T-helper 1 cell treated with Interleukin-12 subunit alpha and Interleukin-12 subunit beta and Interleukin-4 antibody, amounts not matched to agents 30 ng/mL and 1 ng/mL, for 36 hours (primary cell): ENCODE results near the gene GLI1. TPM values are rescaled to one million over a fixed set of nuclear protein-coding genes. Genes with fewer than 3 reads are reported as not detected.

Experiments used
- intact Hi-C: fragments of 100-400 bp; cut with micrococcal nuclease; formaldehyde crosslinking; loops from one replicate; pipeline ENCODE4 v1.15.1; 2024
- total RNA-seq: library from RNA; stranded (reverse); gene quantifications from 2 replicates; pipeline ENCODE4 v1.2.3, GENCODE V29; 2022

Gene GLI1
- total RNA-seq, 1 donor from 2014 or later: 0.51 TPM

GRCh38 chr12:57473886-57474285 is 14.3 kb downstream of the GLI1 start:
- intact Hi-C loops: no loop called here

- intact Hi-C loops: no loop called here
These were observed 14.8 kb downstream of the GLI1 start for GRCh38 chr12:57474430-57474829.

GRCh38 chr12:57474862-57475261 is 15.3 kb downstream of the GLI1 start:
- intact Hi-C loops: loop anchor here (5.0 kb wide), 2 partner anchors 147 to 788 kb away; partner anchors contain the start of gene PTGES3

- intact Hi-C loops: loop anchor here (1.0 to 5.0 kb wide), 5 partner anchors 16 to 788 kb away; partner anchors contain the start of genes DCTN2, GLI1, MBD6 and PTGES3
These were observed 15.9 kb downstream of the GLI1 start for GRCh38 chr12:57475271-57476161.

GRCh38 chr12:57476162-57476992 is 16.8 kb downstream of the GLI1 start:
- intact Hi-C loops: loop anchor here (1.0 to 5.0 kb wide), 5 partner anchors 17 to 789 kb away; partner anchors contain the start of genes DCTN2, GLI1, MBD6 and PTGES3

- intact Hi-C loops: loop anchor here (1.0 to 5.0 kb wide), 7 partner anchors 18 to 790 kb away; partner anchors contain the start of genes DCTN2, GLI1, MBD6 and NAB2
These were observed 17.6 kb downstream of the GLI1 start for GRCh38 chr12:57476993-57477709.

- intact Hi-C loops: loop anchor here (1.0 to 5.0 kb wide), 7 partner anchors 9 to 791 kb away; partner anchors contain the start of genes NAB2, PTGES3 and R3HDM2
These were observed 18.4 kb downstream of the GLI1 start for GRCh38 chr12:57477710-57478681.

GRCh38 chr12:57479043-57479375 is 19.4 kb downstream of the GLI1 start:
- intact Hi-C loops: loop anchor here (2.0 to 5.0 kb wide), 3 partner anchors 48 to 792 kb away; partner anchors contain the start of genes PTGES3 and R3HDM2

- intact Hi-C loops: loop anchor here (2.0 to 5.0 kb wide), 3 partner anchors 49 to 792 kb away; partner anchors contain the start of genes PTGES3 and R3HDM2
These were observed 20.0 kb downstream of the GLI1 start, which contains the start of gene ARHGAP9 for GRCh38 chr12:57479376-57480115. Gene ARHGAP9, minus strand, starts transcription at chr12:57479866. Its CDS starts 460 bp downstream, at chr12:57479406.

- intact Hi-C loops: no loop called here
These were observed 22.1 kb downstream of the GLI1 start for GRCh38 chr12:57481671-57482070.

- intact Hi-C loops: no loop called here
These were observed 23.9 kb downstream of the GLI1 start for GRCh38 chr12:57483466-57483865.

GRCh38 chr12:57485695-57486094 is 26.1 kb downstream of the GLI1 start:
- intact Hi-C loops: loop anchor here (2.0 kb wide), 1 partner anchor 55 kb away; the partner anchor contains the start of gene R3HDM2

- intact Hi-C loops: loop anchor here (1.0 to 2.0 kb wide), 6 partner anchors 9 to 206 kb away; partner anchors contain the start of genes DCTN2, DDIT3, GLI1 and R3HDM2
These were observed 27.5 kb downstream of the GLI1 start for GRCh38 chr12:57487055-57487596.

GRCh38 chr12:57487597-57488401 is 28.2 kb downstream of the GLI1 start, which contains the start of gene MARS1:
Gene MARS1, plus strand, starts transcription at chr12:57488068. Its CDS starts 23 bp downstream, at chr12:57488091.
- intact Hi-C loops: loop anchor here (1.0 to 2.0 kb wide), 6 partner anchors 9 to 206 kb away; partner anchors contain the start of genes DCTN2, DDIT3, GLI1 and R3HDM2

GRCh38 chr12:57488402-57489156 is 29.0 kb downstream of the GLI1 start:
- intact Hi-C loops: no loop called here

GRCh38 chr12:57489157-57489641 is 29.6 kb downstream of the GLI1 start:
- intact Hi-C loops: no loop called here
